Measurements from ENCODE around the gene KIAA1549.

- TF ChIP-seq CTCF (IDR thresholded peaks at IDR 0.05) = no peak
- no peak for TF ChIP-seq POLR2A (IDR thresholded peaks at IDR 0.05)
Measured at GRCh38 chr7:138970952-138971351, 10.2 kb downstream of the KIAA1549 start.
